Measurements from ENCODE around the gene ORM2.
A peak's percentile ranks its signal among the peaks of the same experiment; 100 is the strongest.

ORM2 gene

DNA sequence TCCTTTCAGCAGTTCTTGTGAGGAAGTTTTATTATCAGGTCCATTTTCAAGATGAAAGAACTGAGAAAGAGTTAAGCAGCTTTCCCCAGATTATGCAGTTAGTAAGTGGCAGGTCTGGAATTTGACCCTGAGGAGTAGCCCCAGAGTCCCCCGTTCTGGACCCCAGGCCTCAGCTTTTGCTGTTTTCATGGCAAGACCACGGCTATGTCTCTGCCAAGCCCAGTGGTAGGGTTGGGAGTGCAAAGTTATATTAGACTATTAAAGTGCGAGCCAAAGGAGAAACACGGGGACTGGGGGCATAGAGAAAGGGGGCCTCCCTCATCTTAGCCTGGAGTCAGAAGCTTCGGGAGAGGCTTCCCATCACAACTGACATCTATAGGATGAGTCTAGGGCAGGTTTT lies 26.1 kb upstream of the ORM2 start:
- no peak overlapping the region for H3K4me3 ChIP-seq (ENCODE audit: low read depth, low read length)
- TF ChIP-seq, protein P1, sequence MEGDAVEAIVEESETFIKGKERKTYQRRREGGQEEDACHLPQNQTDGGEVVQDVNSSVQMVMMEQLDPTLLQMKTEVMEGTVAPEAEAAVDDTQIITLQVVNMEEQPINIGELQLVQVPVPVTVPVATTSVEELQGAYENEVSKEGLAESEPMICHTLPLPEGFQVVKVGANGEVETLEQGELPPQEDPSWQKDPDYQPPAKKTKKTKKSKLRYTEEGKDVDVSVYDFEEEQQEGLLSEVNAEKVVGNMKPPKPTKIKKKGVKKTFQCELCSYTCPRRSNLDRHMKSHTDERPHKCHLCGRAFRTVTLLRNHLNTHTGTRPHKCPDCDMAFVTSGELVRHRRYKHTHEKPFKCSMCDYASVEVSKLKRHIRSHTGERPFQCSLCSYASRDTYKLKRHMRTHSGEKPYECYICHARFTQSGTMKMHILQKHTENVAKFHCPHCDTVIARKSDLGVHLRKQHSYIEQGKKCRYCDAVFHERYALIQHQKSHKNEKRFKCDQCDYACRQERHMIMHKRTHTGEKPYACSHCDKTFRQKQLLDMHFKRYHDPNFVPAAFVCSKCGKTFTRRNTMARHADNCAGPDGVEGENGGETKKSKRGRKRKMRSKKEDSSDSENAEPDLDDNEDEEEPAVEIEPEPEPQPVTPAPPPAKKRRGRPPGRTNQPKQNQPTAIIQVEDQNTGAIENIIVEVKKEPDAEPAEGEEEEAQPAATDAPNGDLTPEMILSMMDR (conservative IDR thresholded peaks at IDR 0.05; ENCODE audit: low read depth, low read length) = no peak
- no peak for DNase-seq (ENCODE audit: low read depth)

DNA sequence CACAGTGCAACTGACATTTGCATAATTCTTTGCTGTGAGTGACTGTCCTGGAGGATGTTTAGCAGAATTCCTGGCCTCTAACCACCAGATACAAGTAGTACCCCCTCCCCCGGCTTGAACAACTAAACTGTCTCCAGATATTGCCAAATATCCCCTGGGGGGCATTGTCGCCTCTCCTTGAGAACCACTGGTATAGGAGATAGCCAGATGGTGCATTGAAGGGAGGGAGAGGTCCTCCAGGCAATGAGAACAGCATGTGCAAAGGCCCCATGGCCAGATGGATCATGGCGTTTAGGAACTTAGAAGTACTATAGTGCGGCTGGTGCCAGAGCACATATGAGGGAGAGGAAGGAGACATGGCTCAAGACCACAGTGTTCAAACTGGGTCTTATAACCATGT lies 25.7 kb upstream of the ORM2 start:
- TF ChIP-seq, protein P1 (conservative IDR thresholded peaks at IDR 0.05; ENCODE audit: low read depth, low read length) = no peak
- H3K4me3 ChIP-seq (ENCODE audit: low read depth, low read length) = no peak overlapping the region
- no peak for DNase-seq (ENCODE audit: low read depth)

DNA sequence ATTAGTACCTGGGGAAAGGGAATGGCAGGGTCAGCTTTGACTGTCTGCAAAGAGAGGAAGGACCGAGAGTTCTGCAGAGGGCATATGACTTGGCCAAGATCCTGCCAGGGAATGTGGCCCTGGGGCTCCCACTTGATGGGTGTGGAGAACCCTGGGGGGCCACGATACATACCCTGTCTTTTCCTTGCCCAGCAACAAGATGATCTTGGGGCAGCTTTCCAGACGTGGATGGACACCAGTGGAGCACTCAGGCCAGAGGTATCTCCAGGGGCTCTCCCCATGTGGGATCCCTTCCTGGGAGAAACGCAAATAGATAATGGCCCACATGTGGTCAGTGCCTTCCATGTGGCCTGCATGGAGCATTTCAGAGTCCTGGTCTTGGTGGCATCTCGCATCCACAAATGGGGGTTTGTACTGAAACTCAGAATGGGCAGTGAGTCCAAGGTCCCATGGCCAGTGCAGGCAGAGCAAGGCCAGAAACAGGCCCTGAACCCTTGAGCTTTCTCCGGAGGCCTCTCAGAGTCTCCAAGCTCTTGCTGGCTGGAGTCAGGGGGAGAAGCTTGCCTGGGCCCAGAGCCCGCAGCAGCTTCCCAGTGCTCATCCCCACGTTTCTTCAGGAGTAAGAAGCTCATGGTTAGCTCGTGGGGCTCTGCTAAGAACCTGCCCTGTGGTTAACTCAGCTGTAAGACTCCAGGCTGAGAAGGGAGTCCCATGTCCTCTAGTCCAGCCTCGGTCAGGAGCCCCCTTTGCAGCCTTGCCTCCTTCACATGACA lies 25.1 kb upstream of the ORM2 start:
- no peak for DNase-seq (ENCODE audit: low read depth)
- no peak overlapping the region for H3K4me3 ChIP-seq (ENCODE audit: low read depth, low read length)
- TF ChIP-seq, protein P1 (conservative IDR thresholded peaks at IDR 0.05; ENCODE audit: low read depth, low read length) = no peak

DNA sequence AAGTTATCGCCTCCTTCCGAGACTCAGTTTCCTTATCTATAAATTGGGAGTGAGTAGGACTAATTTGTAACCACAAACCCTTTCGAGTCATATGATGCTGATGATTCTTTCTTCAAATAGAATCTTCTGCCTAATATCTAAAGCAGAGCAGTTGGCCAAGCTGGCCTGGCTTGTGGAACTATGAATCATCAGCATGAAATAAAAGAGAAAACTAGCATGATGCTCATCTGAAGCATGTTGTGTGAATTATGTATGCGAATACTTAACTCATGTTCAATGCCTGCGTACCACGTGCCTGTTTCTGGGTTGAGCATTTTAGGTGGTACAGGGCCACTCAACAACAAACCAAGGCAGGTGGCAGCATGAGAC lies 21.8 kb upstream of the ORM2 start:
- H3K4me3 ChIP-seq (ENCODE audit: low read depth, low read length) = no peak overlapping the region
- peak; percentile 52 for DNase-seq (ENCODE audit: low read depth)
- TF ChIP-seq, protein P1 (conservative IDR thresholded peaks at IDR 0.05; ENCODE audit: low read depth, low read length) = no peak

DNA sequence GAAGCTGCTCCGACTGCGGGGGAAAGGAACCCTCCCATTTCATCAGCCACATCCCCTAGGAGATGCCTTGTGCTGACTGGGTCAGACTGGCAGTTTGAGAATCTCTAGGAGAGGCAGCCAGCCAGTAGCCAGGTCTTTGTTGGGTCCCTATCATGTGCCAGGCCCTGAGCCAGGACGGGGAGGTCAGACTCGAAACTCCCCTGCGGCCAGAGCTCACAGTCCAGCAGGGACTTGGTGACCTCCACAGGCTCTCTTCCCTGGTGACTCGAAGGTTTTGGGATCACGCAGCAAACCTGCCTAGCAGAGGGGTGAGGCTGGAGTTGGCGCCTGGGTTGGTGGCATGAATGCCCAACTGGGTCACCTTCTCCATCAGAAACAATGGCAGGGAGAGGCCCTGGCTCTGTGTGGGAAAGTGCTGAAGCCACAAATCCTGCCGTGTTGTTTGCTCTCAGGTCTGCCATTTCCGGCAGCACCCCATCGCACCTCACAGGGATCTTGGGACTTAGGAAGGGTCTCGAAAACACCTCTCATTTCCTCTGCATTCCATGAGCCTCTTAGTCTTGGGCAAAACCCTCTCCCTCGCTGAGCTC lies 21.2 kb upstream of the ORM2 start:
- DNase-seq (ENCODE audit: low read depth) = no peak
- TF ChIP-seq, protein P1 (conservative IDR thresholded peaks at IDR 0.05; ENCODE audit: low read depth, low read length) = no peak

DNA sequence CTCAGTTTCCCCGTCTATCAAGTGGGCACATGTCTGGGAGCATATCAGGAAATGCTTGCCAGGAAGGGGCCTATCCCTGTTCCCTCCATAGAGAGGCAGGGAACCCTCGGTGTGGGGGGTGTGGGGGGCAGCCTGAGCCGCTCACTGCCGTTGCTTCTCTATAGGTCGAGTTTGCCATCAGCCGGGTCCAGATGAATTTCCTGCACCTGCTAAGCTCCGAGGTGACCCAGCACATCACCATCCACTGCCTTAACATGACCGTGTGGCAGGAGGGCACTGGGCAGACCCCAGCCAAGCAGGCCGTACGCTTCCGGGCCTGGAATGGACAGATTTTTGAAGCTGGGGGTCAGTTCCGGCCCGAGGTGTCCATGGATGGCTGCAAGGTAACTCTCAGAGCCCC lies 20.6 kb upstream of the ORM2 start:
- TF ChIP-seq, protein P1 (conservative IDR thresholded peaks at IDR 0.05; ENCODE audit: low read depth, low read length) = no peak
- no peak overlapping the region for H3K4me3 ChIP-seq (ENCODE audit: low read depth, low read length)
- DNase-seq (ENCODE audit: low read depth) = no peak

More for the DNA sequence above, 21.2 kb upstream of the ORM2 start:
- no peak overlapping the region for H3K4me3 ChIP-seq (ENCODE audit: low read depth, low read length)

Measured in choroid plexus epithelial cell (primary cell).